ENCODE results near the gene SAMD4A.

SAMD4A gene

DNA sequence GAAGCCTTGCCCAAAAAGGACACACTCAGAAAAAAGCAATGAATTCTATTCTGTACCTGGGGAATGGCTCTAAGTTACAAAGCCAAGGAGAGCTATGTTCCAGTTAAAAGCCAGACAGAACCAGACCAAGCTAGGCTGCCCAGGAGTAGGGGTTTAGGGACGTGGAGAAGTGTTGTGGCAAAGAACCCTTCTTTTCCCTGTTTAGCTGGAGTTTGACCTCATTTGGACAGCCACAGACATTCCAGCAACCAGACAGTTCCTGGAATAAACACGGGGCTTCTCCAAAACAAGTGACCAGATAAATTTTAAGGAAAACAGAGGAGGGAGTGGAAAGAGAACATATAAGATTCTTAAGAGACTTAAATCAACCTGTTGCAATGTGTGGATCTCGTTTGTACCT, 273.4 kb downstream of the SAMD4A start:
- H3K27ac ChIP-seq (ENCODE audit: low read depth, low read length): no peak overlapping the region
- no peaks in the 10 kb centered on the region for H4K20me1 ChIP-seq (ENCODE audit: low read depth, low read length)
- no peaks in the 10 kb centered on the region for H3K9me3 ChIP-seq (ENCODE audit: insufficient read depth, low read length)
- H3K4me2 ChIP-seq (ENCODE audit: low read depth, low read length, poor library complexity, severe bottlenecking): no peak overlapping the region
- no peaks in the 10 kb centered on the region for H3K79me2 ChIP-seq (ENCODE audit: insufficient read depth, low read length)
- peaks cover 5% of the 10 kb centered on the region; the same call in 1 of the 2 replicates for H3K36me3 ChIP-seq (ENCODE audit: low read length)
- no peaks in the 10 kb centered on the region for H3F3A ChIP-seq (ENCODE audit: insufficient read depth)
- H3K9me2 ChIP-seq (replicated peaks; ENCODE audit: insufficient read depth, low read length): no peaks in the 10 kb centered on the region
- H3K4me3 ChIP-seq (ENCODE audit: insufficient read depth, low read length, poor library complexity, severe bottlenecking): no peak overlapping the region
- H2AFZ ChIP-seq (ENCODE audit: low read depth, low read length, severe bottlenecking): no peak overlapping the region
- no peak overlapping the region for H3K9ac ChIP-seq (ENCODE audit: low read length)
- TF ChIP-seq, protein P1, sequence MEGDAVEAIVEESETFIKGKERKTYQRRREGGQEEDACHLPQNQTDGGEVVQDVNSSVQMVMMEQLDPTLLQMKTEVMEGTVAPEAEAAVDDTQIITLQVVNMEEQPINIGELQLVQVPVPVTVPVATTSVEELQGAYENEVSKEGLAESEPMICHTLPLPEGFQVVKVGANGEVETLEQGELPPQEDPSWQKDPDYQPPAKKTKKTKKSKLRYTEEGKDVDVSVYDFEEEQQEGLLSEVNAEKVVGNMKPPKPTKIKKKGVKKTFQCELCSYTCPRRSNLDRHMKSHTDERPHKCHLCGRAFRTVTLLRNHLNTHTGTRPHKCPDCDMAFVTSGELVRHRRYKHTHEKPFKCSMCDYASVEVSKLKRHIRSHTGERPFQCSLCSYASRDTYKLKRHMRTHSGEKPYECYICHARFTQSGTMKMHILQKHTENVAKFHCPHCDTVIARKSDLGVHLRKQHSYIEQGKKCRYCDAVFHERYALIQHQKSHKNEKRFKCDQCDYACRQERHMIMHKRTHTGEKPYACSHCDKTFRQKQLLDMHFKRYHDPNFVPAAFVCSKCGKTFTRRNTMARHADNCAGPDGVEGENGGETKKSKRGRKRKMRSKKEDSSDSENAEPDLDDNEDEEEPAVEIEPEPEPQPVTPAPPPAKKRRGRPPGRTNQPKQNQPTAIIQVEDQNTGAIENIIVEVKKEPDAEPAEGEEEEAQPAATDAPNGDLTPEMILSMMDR (IDR thresholded peaks at IDR 0.05; ENCODE audit: insufficient read depth, low read length, poor library complexity, severe bottlenecking): no peak
- TF ChIP-seq EZH2phosphoT487 (conservative IDR thresholded peaks at IDR 0.05; ENCODE audit: low read length): no peak
- no peaks in the 10 kb centered on the region for H3K27me3 ChIP-seq (ENCODE audit: low read length)

DNA sequence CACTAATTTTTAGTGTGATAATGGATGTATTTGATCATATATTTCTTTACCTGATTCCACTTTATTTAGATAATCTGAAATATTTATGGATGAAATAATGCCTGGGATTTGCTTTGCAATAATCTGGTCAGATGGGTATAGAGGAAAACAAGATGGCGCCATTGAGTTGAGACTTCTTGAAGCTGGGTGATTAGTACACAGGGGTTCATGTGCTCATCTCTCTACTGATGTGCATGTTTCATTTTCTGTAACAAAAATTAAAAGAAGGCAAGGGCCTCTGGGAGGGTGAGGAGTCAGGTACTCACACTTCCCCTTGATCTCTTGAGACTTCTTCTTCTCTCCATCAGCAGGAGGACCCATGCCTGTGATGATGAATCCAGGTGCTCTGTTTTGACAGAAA, 273.9 kb downstream of the SAMD4A start:
- Histone ChIP-seq H2AFZ (ENCODE audit: low read depth, low read length, severe bottlenecking) (no peak overlapping the region), H4K20me1 (ENCODE audit: low read depth, low read length) (no peaks in the 10 kb centered on the region)
- no peak for TF ChIP-seq EZH2phosphoT487 (conservative IDR thresholded peaks at IDR 0.05; ENCODE audit: low read length)
- TF ChIP-seq, protein P1 (IDR thresholded peaks at IDR 0.05; ENCODE audit: insufficient read depth, low read length, poor library complexity, severe bottlenecking): no peak

More for the DNA sequence above, 273.9 kb downstream of the SAMD4A start:
- no peak overlapping the region for H3K27ac ChIP-seq (ENCODE audit: low read depth, low read length)
- no peak overlapping the region for H3K9ac ChIP-seq (ENCODE audit: low read length)
- no peaks in the 10 kb centered on the region for H3K27me3 ChIP-seq (ENCODE audit: low read length)
- H3K36me3 ChIP-seq (ENCODE audit: low read length): peaks cover 5% of the 10 kb centered on the region; the same call in 1 of the 2 replicates
- no peaks in the 10 kb centered on the region for H3K79me2 ChIP-seq (ENCODE audit: insufficient read depth, low read length)
- no peaks in the 10 kb centered on the region for H3F3A ChIP-seq (ENCODE audit: insufficient read depth)
- H3K4me2 ChIP-seq (ENCODE audit: low read depth, low read length, poor library complexity, severe bottlenecking): no peak overlapping the region
- H3K9me3 ChIP-seq (ENCODE audit: insufficient read depth, low read length): no peaks in the 10 kb centered on the region
- H3K9me2 ChIP-seq (replicated peaks; ENCODE audit: insufficient read depth, low read length): no peaks in the 10 kb centered on the region
- H3K4me3 ChIP-seq (ENCODE audit: insufficient read depth, low read length, poor library complexity, severe bottlenecking): no peak overlapping the region

Data from SU-DHL-6 (cell line).